ENCODE results near the gene PPP1R9A.

The PPP1R9A gene

GRCh38 chr7:95262875-95263274, 355.5 kb downstream of the PPP1R9A start:
- H3K27ac ChIP-seq (ENCODE audit: low read depth, low read length): no peak overlapping the region
- H3K9me3 ChIP-seq (ENCODE audit: control insufficient read depth in 5 of 5, low read length in 5 of 5): no peaks in the 10 kb centered on the region
- H3K27me3 ChIP-seq (ENCODE audit: control insufficient read depth in 5 of 5, insufficient read depth in 4 of 5, low read length in 5 of 5): no peaks in the 10 kb centered on the region
- H3K9ac ChIP-seq (ENCODE audit: low read length in 5 of 5): no peak overlapping the region
- no peaks in the 10 kb centered on the region for H3K36me3 ChIP-seq (ENCODE audit: control insufficient read depth in 5 of 5, insufficient read depth in 5 of 5, low read length in 5 of 5)
- H3K4me1 ChIP-seq (ENCODE audit: control insufficient read depth in 5 of 5, insufficient read depth in 5 of 5, low read length in 5 of 5): no peaks in the 10 kb centered on the region
- H3K4me3 ChIP-seq (ENCODE audit: low read depth in 1 of 5, low read length in 5 of 5): no peak overlapping the region

GRCh38 chr7:95263785-95264362, 356.5 kb downstream of the PPP1R9A start:
- Histone ChIP-seq H3K27ac (ENCODE audit: low read depth, low read length) (no peak overlapping the region), H3K27me3 (ENCODE audit: control insufficient read depth in 5 of 5, insufficient read depth in 4 of 5, low read length in 5 of 5) (no peaks in the 10 kb centered on the region), H3K36me3 (ENCODE audit: control insufficient read depth in 5 of 5, insufficient read depth in 5 of 5, low read length in 5 of 5) (peaks cover 0 to 7% (median 0%) of the 10 kb centered on the region in 5 donors), H3K4me3 (ENCODE audit: low read depth in 1 of 5, low read length in 5 of 5) (no peak overlapping the region), H3K9ac (ENCODE audit: low read length in 5 of 5) (no peak overlapping the region), H3K4me1 (ENCODE audit: control insufficient read depth in 5 of 5, insufficient read depth in 5 of 5, low read length in 5 of 5) (no peaks in the 10 kb centered on the region), H3K9me3 (ENCODE audit: control insufficient read depth in 5 of 5, low read length in 5 of 5) (no peaks in the 10 kb centered on the region)

- Histone ChIP-seq H3K27ac (ENCODE audit: low read depth, low read length) (no peak overlapping the region), H3K27me3 (ENCODE audit: control insufficient read depth in 5 of 5, insufficient read depth in 4 of 5, low read length in 5 of 5) (no peaks in the 10 kb centered on the region), H3K4me3 (ENCODE audit: low read depth in 1 of 5, low read length in 5 of 5) (no peak overlapping the region), H3K4me1 (ENCODE audit: control insufficient read depth in 5 of 5, insufficient read depth in 5 of 5, low read length in 5 of 5) (no peaks in the 10 kb centered on the region), H3K9ac (ENCODE audit: low read length in 5 of 5) (no peak overlapping the region), H3K36me3 (ENCODE audit: control insufficient read depth in 5 of 5, insufficient read depth in 5 of 5, low read length in 5 of 5) (peaks cover 0 to 8% (median 0%) of the 10 kb centered on the region in 5 donors), H3K9me3 (ENCODE audit: control insufficient read depth in 5 of 5, low read length in 5 of 5) (no peaks in the 10 kb centered on the region)
Measured at GRCh38 chr7:95264363-95264891, 357.0 kb downstream of the PPP1R9A start.

GRCh38 chr7:95265634-95266033, 358.2 kb downstream of the PPP1R9A start:
- Histone ChIP-seq H3K27me3 (ENCODE audit: control insufficient read depth in 5 of 5, insufficient read depth in 4 of 5, low read length in 5 of 5) (no peaks in the 10 kb centered on the region), H3K9ac (ENCODE audit: low read length in 5 of 5) (no peak overlapping the region), H3K36me3 (ENCODE audit: control insufficient read depth in 5 of 5, insufficient read depth in 5 of 5, low read length in 5 of 5) (peaks cover 0 to 8% (median 0%) of the 10 kb centered on the region in 5 donors), H3K27ac (ENCODE audit: low read depth, low read length) (no peak overlapping the region), H3K4me1 (ENCODE audit: control insufficient read depth in 5 of 5, insufficient read depth in 5 of 5, low read length in 5 of 5) (no peaks in the 10 kb centered on the region), H3K9me3 (ENCODE audit: control insufficient read depth in 5 of 5, low read length in 5 of 5) (no peaks in the 10 kb centered on the region), H3K4me3 (ENCODE audit: low read depth in 1 of 5, low read length in 5 of 5) (no peak overlapping the region)

- Histone ChIP-seq H3K36me3 (ENCODE audit: control insufficient read depth in 5 of 5, insufficient read depth in 5 of 5, low read length in 5 of 5) (peaks cover 0 to 8% (median 0%) of the 10 kb centered on the region in 5 donors), H3K9ac (ENCODE audit: low read length in 5 of 5) (no peak overlapping the region), H3K27me3 (ENCODE audit: control insufficient read depth in 5 of 5, insufficient read depth in 4 of 5, low read length in 5 of 5) (no peaks in the 10 kb centered on the region), H3K4me3 (ENCODE audit: low read depth in 1 of 5, low read length in 5 of 5) (no peak overlapping the region), H3K27ac (ENCODE audit: low read depth, low read length) (no peak overlapping the region), H3K4me1 (ENCODE audit: control insufficient read depth in 5 of 5, insufficient read depth in 5 of 5, low read length in 5 of 5) (no peaks in the 10 kb centered on the region), H3K9me3 (ENCODE audit: control insufficient read depth in 5 of 5, low read length in 5 of 5) (no peaks in the 10 kb centered on the region)
Measured at GRCh38 chr7:95267754-95268153, 360.4 kb downstream of the PPP1R9A start.

GRCh38 chr7:95269640-95270039, 362.2 kb downstream of the PPP1R9A start:
- Histone ChIP-seq H3K4me1 (ENCODE audit: control insufficient read depth in 5 of 5, insufficient read depth in 5 of 5, low read length in 5 of 5) (no peaks in the 10 kb centered on the region), H3K27ac (ENCODE audit: low read depth, low read length) (no peak overlapping the region), H3K27me3 (ENCODE audit: control insufficient read depth in 5 of 5, insufficient read depth in 4 of 5, low read length in 5 of 5) (no peaks in the 10 kb centered on the region), H3K9ac (ENCODE audit: low read length in 5 of 5) (no peak overlapping the region), H3K4me3 (ENCODE audit: low read depth in 1 of 5, low read length in 5 of 5) (no peak overlapping the region), H3K36me3 (ENCODE audit: control insufficient read depth in 5 of 5, insufficient read depth in 5 of 5, low read length in 5 of 5) (peaks cover 0 to 16% (median 0%) of the 10 kb centered on the region in 5 donors), H3K9me3 (ENCODE audit: control insufficient read depth in 5 of 5, low read length in 5 of 5) (no peaks in the 10 kb centered on the region)

GRCh38 chr7:95276114-95276513, 368.7 kb downstream of the PPP1R9A start:
- Histone ChIP-seq H3K27me3 (ENCODE audit: control insufficient read depth in 5 of 5, insufficient read depth in 4 of 5, low read length in 5 of 5) (no peaks in the 10 kb centered on the region), H3K36me3 (ENCODE audit: control insufficient read depth in 5 of 5, insufficient read depth in 5 of 5, low read length in 5 of 5) (peaks cover 0 to 16% (median 4%) of the 10 kb centered on the region in 5 donors), H3K9me3 (ENCODE audit: control insufficient read depth in 5 of 5, low read length in 5 of 5) (no peaks in the 10 kb centered on the region), H3K9ac (ENCODE audit: low read length in 5 of 5) (no peak overlapping the region), H3K4me3 (ENCODE audit: low read depth in 1 of 5, low read length in 5 of 5) (no peak overlapping the region), H3K27ac (ENCODE audit: low read depth, low read length) (no peak overlapping the region), H3K4me1 (ENCODE audit: control insufficient read depth in 5 of 5, insufficient read depth in 5 of 5, low read length in 5 of 5) (peaks cover 0 to 3% (median 0%) of the 10 kb centered on the region in 5 donors)

GRCh38 chr7:95279417-95279816, 372.0 kb downstream of the PPP1R9A start:
- Histone ChIP-seq H3K4me1 (ENCODE audit: control insufficient read depth in 5 of 5, insufficient read depth in 5 of 5, low read length in 5 of 5) (peaks cover 0 to 3% (median 0%) of the 10 kb centered on the region in 5 donors), H3K9ac (ENCODE audit: low read length in 5 of 5) (no peak overlapping the region), H3K9me3 (ENCODE audit: control insufficient read depth in 5 of 5, low read length in 5 of 5) (no peaks in the 10 kb centered on the region), H3K36me3 (ENCODE audit: control insufficient read depth in 5 of 5, insufficient read depth in 5 of 5, low read length in 5 of 5) (peaks cover 0 to 15% (median 6%) of the 10 kb centered on the region in 5 donors), H3K27me3 (ENCODE audit: control insufficient read depth in 5 of 5, insufficient read depth in 4 of 5, low read length in 5 of 5) (no peaks in the 10 kb centered on the region), H3K4me3 (ENCODE audit: low read depth in 1 of 5, low read length in 5 of 5) (no peak overlapping the region), H3K27ac (ENCODE audit: low read depth, low read length) (no peak overlapping the region)

- no peak overlapping the region for H3K27ac ChIP-seq (ENCODE audit: low read depth, low read length)
- no peaks in the 10 kb centered on the region for H3K27me3 ChIP-seq (ENCODE audit: control insufficient read depth in 5 of 5, insufficient read depth in 4 of 5, low read length in 5 of 5)
- no peak overlapping the region for H3K9ac ChIP-seq (ENCODE audit: low read length in 5 of 5)
- no peaks in the 10 kb centered on the region for H3K4me1 ChIP-seq (ENCODE audit: control insufficient read depth in 5 of 5, insufficient read depth in 5 of 5, low read length in 5 of 5)
- H3K9me3 ChIP-seq (ENCODE audit: control insufficient read depth in 5 of 5, low read length in 5 of 5): no peaks in the 10 kb centered on the region
- peaks cover 0 to 17% (median 6%) of the 10 kb centered on the region in 5 donors for H3K36me3 ChIP-seq (ENCODE audit: control insufficient read depth in 5 of 5, insufficient read depth in 5 of 5, low read length in 5 of 5)
- no peak overlapping the region for H3K4me3 ChIP-seq (ENCODE audit: low read depth in 1 of 5, low read length in 5 of 5)
Measured at GRCh38 chr7:95286096-95286495, 378.7 kb downstream of the PPP1R9A start.

GRCh38 chr7:95290166-95290830, 382.9 kb downstream of the PPP1R9A start:
- Histone ChIP-seq H3K4me3 (ENCODE audit: low read depth in 1 of 5, low read length in 5 of 5) (no peak overlapping the region), H3K27ac (ENCODE audit: low read depth, low read length) (no peak overlapping the region), H3K36me3 (ENCODE audit: control insufficient read depth in 5 of 5, insufficient read depth in 5 of 5, low read length in 5 of 5) (peaks cover 0 to 12% (median 7%) of the 10 kb centered on the region in 5 donors), H3K9me3 (ENCODE audit: control insufficient read depth in 5 of 5, low read length in 5 of 5) (no peaks in the 10 kb centered on the region), H3K9ac (ENCODE audit: low read length in 5 of 5) (no peak overlapping the region), H3K27me3 (ENCODE audit: control insufficient read depth in 5 of 5, insufficient read depth in 4 of 5, low read length in 5 of 5) (no peaks in the 10 kb centered on the region), H3K4me1 (ENCODE audit: control insufficient read depth in 5 of 5, insufficient read depth in 5 of 5, low read length in 5 of 5) (no peaks in the 10 kb centered on the region)

Data from subcutaneous abdominal adipose tissue (tissue), 5 donors.